Natural killer cell (primary cell): ENCODE results near the gene VASP. TPM values are rescaled to one million over a fixed set of nuclear protein-coding genes. Genes with fewer than 3 reads are reported as not detected.

Experiments
- ATAC-seq, 3 donors: fragments of 150-1000 bp in 2 of 3; fragments of 200-7000 bp in 1 of 3; cut with Tn5 transposase; 1 replicate in 1 of 3; 2 replicates in 2 of 3; pipeline ENCODE4 v1.10.0; 2021; ENCODE audit warnings: mild to moderate bottlenecking in 2 of 3, moderate library complexity in 2 of 3
- DNase-seq, 2 donors: peaks; one replicate each; pipeline versions ENCODE4 v3.0.0 to v3.0.0-alpha.2; 2013 to 2021; ENCODE audit warnings: mixed read lengths in 1 of 2
- H3K27ac ChIP-seq: one replicate; pipeline ENCODE4 v1.5.1; 2013; ENCODE audit warnings: mild to moderate bottlenecking, low read length
- H3K27me3 ChIP-seq: one replicate; pipeline ENCODE4 v1.6.1; 2013; ENCODE audit warnings: low read length; ENCODE audit not compliant: control insufficient read depth, insufficient read depth
- H3K36me3 ChIP-seq: one replicate; pipeline ENCODE4 v1.6.1; 2013; ENCODE audit warnings: low read length; ENCODE audit not compliant: control insufficient read depth, insufficient read depth
- H3K4me1 ChIP-seq: one replicate; pipeline ENCODE4 v1.6.1; 2013; ENCODE audit warnings: low read length; ENCODE audit not compliant: control insufficient read depth, insufficient read depth
- H3K4me3 ChIP-seq: one replicate; pipeline ENCODE4 v1.5.1; 2013; ENCODE audit warnings: low read length
- H3K9me3 ChIP-seq: one replicate; pipeline ENCODE4 v1.6.1; 2013; ENCODE audit warnings: low read length; ENCODE audit not compliant: control insufficient read depth, insufficient read depth
- H3K27ac Mint-ChIP-seq, 2 donors: one replicate each; pipeline ENCODE4 v1.8.0; 2022; ENCODE audit warnings: mild to moderate bottlenecking in 2 of 2, mixed read lengths in 2 of 2, moderate library complexity in 1 of 2
- H3K27me3 Mint-ChIP-seq, 2 donors: one replicate each; pipeline ENCODE4 v1.8.0; 2022; ENCODE audit warnings: low read depth in 2 of 2, mixed read lengths in 2 of 2
- H3K36me3 Mint-ChIP-seq: one replicate; pipeline ENCODE4 v1.8.0; 2022; ENCODE audit warnings: mixed read lengths
- H3K4me1 Mint-ChIP-seq, 2 donors: one replicate each; pipeline ENCODE4 v1.8.0; 2022; ENCODE audit warnings: mixed read lengths in 2 of 2
- H3K4me3 Mint-ChIP-seq: one replicate; pipeline ENCODE4 v1.8.0; 2022; ENCODE audit warnings: mild to moderate bottlenecking, moderate library complexity, mixed read lengths
- H3K9me3 Mint-ChIP-seq, 2 donors: one replicate each; pipeline ENCODE4 v1.8.0; 2022; ENCODE audit warnings: mixed read lengths in 2 of 2
- CTCF ChIP-seq: fragments of 200-600 bp; IDR thresholded peaks from one replicate; pipeline ENCODE4 v1.8.0; 2022; ENCODE audit warnings: antibody characterized with exemption
- WGBS: methylation state at CpG from one replicate; pipeline ENCODE4 v1.1.7; 2013; ENCODE audit warnings: missing lambda C conversion rate; ENCODE audit not compliant: insufficient coverage; 5-methylcytosine and 5-hydroxymethylcytosine counted together
- intact Hi-C: fragments of 100-400 bp; cut with micrococcal nuclease; formaldehyde crosslinking; loops from one replicate; pipeline ENCODE4 v1.14.2; 2022
- total RNA-seq, 4 donors: library from RNA; stranded (reverse); fragments of 120-200 nt in 1 of 4; gene quantifications; one replicate each; pipeline versions ENCODE4 v1.2.3 to v1.2.4, GENCODE V29; 2013 to 2022

Gene VASP
- total RNA-seq, 3 donors from 2014 or later (not counting 1 experiment from before 2014, with no cell fraction given) = 192 to 244 (median 237) TPM

GRCh38 chr19:45506246-45506988 lies 862 bp upstream of the VASP start:
- H3K27me3 ChIP-seq = no peaks in the 10 kb centered on the region
- no peaks in the 10 kb centered on the region for H3K9me3 Mint-ChIP-seq
- H3K36me3 Mint-ChIP-seq = no peaks in the 10 kb centered on the region
- no peaks in the 10 kb centered on the region for H3K36me3 ChIP-seq
- peak overlapping the region; percentile 92 for H3K4me3 Mint-ChIP-seq
- ATAC-seq (peak; percentile 74 to 89 (median 78)), DNase-seq (peak; percentile 97 to 98)
- peaks cover 40% of the 10 kb centered on the region for H3K4me1 ChIP-seq
- peak overlapping the region; percentile 98 for H3K4me3 ChIP-seq
- TF ChIP-seq CTCF = peak; percentile 53
- peak overlapping the region; percentile 81 to 97 for H3K27ac Mint-ChIP-seq
- WGBS = 2% methylated on average over 37 of the region's 47 CpGs
- no peaks in the 10 kb centered on the region for H3K27me3 Mint-ChIP-seq
- peak overlapping the region; percentile 93 for H3K27ac ChIP-seq
- H3K4me1 Mint-ChIP-seq = peaks cover 28 to 40% of the 10 kb centered on the region in 2 donors
- intact Hi-C loops = loop anchor here (1.0 kb wide), 1 partner anchor 9 kb away; the partner anchor contains the start of gene RTN2
- H3K9me3 ChIP-seq = no peaks in the 10 kb centered on the region

GRCh38 chr19:45507872-45508416 lies 665 bp downstream of the VASP start:
- Mint-ChIP-seq H3K27ac (peak overlapping the region; percentile 81 to 97), H3K4me1 (peaks cover 35 to 50% of the 10 kb centered on the region in 2 donors), H3K4me3 (peak overlapping the region; percentile 98), H3K27me3 (no peaks in the 10 kb centered on the region), H3K36me3 (no peaks in the 10 kb centered on the region), H3K9me3 (no peaks in the 10 kb centered on the region)
- ATAC-seq = no peak
- WGBS = 0% methylated on average over 21 of the region's 22 CpGs
- H3K27me3 ChIP-seq = no peaks in the 10 kb centered on the region
- H3K36me3 ChIP-seq = no peaks in the 10 kb centered on the region
- no peaks in the 10 kb centered on the region for H3K9me3 ChIP-seq
- TF ChIP-seq CTCF = no peak
- peaks cover 48% of the 10 kb centered on the region for H3K4me1 ChIP-seq
- peak in 1 of 2 donors; percentile 32 for DNase-seq
- H3K4me3 ChIP-seq = peak overlapping the region; percentile 98
- intact Hi-C loops = loop anchor here (1.0 kb wide), 3 partner anchors 76 to 209 kb away; partner anchors contain the start of gene OPA3
- H3K27ac ChIP-seq = peak overlapping the region; percentile 62

GRCh38 chr19:45508417-45508860 lies 1.2 kb downstream of the VASP start:
- peak in 1 of 2 donors; percentile 50 for DNase-seq

More at GRCh38 chr19:45508417-45508860, 1.2 kb downstream of the VASP start:
- TF ChIP-seq CTCF = no peak
- H3K4me3 Mint-ChIP-seq = peak overlapping the region; percentile 98
- H3K27ac Mint-ChIP-seq = peak overlapping the region; percentile 81 to 97
- no peaks in the 10 kb centered on the region for H3K36me3 ChIP-seq
- no peaks in the 10 kb centered on the region for H3K9me3 Mint-ChIP-seq
- no peak for ATAC-seq
- no peaks in the 10 kb centered on the region for H3K27me3 ChIP-seq
- no peaks in the 10 kb centered on the region for H3K27me3 Mint-ChIP-seq
- intact Hi-C loops = no loop called here
- H3K9me3 ChIP-seq = no peaks in the 10 kb centered on the region
- peaks cover 53% of the 10 kb centered on the region for H3K4me1 ChIP-seq
- WGBS = 2% methylated on average over 19 of the region's 26 CpGs
- H3K4me1 Mint-ChIP-seq = peaks cover 40 to 55% of the 10 kb centered on the region in 2 donors
- peak overlapping the region; percentile 62 for H3K27ac ChIP-seq
- H3K4me3 ChIP-seq = peak overlapping the region; percentile 98
- H3K36me3 Mint-ChIP-seq = no peaks in the 10 kb centered on the region
